HG03571 (cell line): ENCODE data around the gene MED25.

Experiments used
- ATAC-seq: cut with Tn5 transposase; IDR thresholded peaks from one replicate; pipeline ENCODE4 v1.9.1; 2021; ENCODE audit not compliant: unreplicated experiment

Gene MED25

GRCh38 chr19:49857061-49857837 is 39.2 kb downstream of the MED25 start:
- no peak for ATAC-seq

DNA sequence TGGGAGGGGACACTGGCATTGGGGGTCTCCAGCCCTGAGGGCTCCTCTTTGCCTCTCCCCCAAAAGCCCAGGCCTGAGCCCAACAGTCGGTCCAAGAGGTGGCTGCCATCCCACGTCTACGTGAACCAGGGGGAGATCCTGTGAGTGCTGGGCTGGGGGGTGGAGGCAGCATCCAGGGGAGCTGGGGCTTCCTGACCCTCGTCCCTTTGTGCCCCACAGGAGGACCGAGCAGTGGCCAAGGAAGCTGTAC is 39.7 kb downstream of the MED25 start:
- ATAC-seq = no peak

GRCh38 chr19:49858088-49858985 is 40.2 kb downstream of the MED25 start:
- ATAC-seq = no peak

DNA sequence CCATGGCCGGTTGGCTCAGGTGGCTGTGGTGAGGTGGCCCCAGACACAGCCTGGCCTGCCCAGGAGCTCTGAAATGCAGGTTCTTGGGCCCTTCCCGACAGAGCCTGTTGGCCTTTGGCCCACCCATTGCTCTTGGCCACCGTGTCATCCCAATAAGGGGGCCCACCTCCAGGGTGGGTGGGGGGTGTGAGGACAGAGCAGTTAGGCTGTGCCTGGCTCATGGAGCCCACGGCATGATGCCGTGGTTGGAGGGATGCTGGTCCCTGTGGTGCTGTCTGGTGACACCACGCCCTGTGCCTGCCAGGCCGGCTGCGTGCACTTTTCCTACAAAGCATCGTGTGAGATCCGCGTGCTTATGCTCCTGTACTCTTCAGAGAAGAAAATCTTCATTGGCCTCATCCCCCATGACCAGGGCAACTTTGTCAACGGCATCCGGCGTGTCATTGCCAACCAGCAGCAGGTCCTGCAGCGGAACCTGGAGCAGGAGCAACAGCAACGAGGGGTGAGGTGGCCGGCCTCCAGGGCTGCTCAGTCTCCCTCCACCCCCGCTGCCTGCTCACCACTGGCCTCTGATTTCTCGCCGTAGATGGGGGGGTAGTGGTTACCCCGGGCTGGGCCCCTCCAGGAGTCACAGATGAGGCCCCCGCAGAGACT is 41.7 kb downstream of the MED25 start:
- no peak for ATAC-seq

- no peak for ATAC-seq
Observed at GRCh38 chr19:49860336-49861102, 42.4 kb downstream of the MED25 start.

DNA sequence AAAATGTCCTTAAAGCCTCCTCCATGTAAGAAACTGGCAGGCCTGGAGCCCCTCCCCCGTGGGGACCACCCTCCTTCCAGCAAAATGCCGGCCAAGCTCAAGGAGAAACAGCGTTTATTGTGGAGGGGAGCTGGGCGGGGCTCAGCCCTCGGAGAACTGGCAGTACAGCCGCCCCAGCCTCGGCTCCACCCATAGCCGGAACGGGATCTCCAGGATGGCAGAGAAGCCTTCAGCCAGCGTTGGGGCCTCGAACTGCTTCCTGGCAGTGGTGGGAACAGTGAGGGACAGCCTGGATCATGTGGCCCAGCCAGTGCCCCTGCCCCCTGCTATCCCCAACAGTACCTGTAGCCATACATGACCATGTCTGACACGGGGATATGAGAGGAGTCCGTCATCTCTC is 43.0 kb downstream of the MED25 start:
- no peak for ATAC-seq

DNA sequence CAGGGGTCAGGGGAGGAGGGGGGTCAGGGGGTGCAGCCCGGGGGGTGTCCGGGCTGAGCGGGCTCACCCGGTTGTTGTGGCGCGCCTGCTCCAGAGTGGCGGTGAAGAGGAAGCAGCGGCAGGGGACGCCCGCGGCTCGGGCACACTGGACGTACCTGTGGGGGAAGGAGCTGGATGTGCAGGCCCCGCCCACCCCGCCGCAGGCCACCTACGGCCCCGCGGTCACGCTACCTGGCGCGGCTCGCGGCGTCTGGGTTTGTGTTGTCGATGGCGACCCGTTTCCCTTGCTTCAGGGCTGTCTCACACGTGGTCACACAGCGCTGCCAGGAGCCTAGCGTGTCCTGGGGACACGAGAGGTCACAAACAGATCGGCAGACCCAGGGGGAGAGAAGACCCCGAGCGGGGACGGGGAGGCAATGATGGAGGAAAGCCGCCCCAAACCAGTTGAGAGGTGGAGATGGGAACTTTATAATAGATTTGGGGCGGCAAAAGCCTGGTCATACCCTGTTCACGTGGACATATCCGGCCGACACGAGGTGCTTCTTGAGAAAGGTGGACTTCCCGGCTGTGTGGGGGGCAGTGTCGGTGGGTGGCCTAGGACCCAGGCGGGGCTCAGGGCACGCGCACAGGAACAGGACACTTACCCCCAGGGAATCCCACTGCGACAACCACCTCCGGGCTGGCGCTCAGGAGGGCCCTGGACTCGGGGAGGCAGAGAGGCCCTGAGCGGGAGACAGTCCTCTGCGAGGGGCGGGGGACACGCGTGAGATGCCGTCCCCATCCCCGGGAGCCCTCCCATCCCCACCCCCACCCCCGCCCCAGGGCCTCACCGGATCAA is 43.7 kb downstream of the MED25 start:
- ATAC-seq = no peak

GRCh38 chr19:49862391-49863253 is 44.5 kb downstream of the MED25 start:
- ATAC-seq = no peak

DNA sequence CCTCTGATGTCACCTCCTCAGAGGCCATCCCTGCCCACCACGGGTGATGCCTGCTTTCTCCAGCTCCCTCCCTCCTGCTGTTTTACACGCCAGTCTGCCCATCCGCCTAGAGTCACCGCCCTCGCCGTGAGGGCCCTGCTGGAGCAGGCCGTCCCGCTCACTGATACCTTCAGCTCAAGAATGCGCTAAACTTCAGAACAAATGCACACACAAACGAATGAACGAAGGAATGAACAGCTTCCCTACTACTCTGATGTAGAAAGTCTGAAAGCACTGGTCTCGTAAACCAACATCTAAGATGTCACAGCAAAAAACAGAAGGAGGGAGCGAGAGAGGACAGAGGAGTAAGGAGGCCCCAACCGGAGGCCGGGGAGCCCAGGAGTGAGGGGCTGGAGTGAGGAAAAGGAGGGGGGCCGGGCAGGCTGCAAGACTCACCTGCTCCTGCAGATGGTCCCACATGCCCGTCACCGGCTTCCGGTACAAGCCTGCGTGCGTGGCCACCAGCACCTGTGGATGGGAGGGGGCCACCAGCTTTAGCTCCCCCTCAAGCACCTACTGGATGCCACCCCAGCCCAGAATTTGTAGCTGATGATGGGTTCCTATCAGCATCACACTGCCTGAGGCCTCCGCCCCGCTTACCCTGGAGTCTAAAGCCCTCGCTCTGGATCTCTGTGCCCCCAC is 45.3 kb downstream of the MED25 start:
- ATAC-seq = no peak

- ATAC-seq = no peak
Observed at GRCh38 chr19:49863935-49864320, 45.8 kb downstream of the MED25 start.

- no peak for ATAC-seq
Observed at GRCh38 chr19:49864890-49865289, 46.8 kb downstream of the MED25 start.

DNA sequence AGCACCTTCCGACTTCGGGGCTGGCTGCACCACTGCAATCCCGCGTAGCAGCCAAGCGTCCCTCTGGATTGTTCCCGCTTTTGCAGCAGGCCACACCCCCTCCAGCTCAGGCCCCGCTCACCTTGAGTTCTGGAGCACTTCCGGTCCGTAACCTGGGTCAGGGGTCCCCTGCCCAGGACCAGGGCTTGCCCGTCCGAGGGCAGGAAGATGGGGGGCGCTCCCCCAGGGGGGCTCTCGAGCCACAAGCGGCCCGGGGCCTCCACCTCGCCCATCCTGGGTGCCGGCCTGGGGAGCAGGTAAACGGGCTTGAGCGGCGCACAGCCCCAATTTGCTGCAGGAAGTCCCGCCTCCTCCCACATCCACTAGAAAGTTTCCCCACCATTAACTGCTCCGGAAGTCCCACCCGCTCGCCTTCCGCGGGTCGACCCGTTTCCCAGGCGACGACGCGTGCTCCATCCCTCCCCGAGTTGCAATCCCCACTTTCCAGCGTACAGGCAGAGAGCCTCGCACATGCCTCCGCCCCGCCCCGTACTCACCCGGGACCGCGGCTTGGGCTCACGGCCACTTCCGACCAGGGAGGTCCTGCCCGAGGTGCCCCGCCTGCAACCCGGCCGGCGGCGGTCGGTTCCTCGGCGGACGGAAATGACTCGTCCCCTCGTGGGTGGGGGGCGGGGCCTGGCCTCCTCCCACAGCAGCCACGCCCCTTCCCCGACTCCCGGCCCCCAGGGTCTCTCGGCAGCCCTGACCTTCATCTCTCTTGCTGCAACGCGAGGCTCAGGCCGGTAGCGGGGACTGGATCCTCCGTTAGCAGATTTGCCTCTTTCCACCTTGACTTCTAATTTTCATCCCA is 49.1 kb downstream of the MED25 start, which contains the start of gene PNKP:
Gene PNKP (minus strand): TSS at position 644 of the 850 bp plus-strand sequence. CDS start 372 bp downstream, at position 272.
- ATAC-seq = peak; percentile 40

DNA sequence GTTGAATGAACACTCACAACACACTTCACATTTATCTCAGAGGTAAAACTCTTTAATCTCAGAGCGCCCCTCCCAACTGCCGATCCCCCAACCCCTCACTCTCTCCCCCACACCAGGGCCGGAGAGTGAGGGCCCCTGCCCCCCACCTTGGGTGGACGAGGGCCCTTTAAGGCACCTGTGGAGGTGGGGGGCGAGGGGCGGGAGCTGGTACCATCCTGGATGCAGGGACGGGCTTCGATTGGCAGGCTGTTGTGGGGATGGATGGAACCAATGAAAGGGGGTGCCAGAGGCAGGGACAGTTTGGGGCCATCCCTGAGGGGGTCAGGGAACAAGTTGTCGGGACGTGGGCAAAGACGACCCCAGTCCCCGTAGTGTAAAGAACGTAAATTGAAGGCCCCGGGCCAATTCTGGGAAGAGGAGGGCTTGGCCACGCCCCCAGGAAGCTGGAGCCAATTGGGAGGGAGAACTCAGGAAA is 51.0 kb downstream of the MED25 start:
- no peak for ATAC-seq

GRCh38 chr19:49869484-49870308 is 51.6 kb downstream of the MED25 start:
- peak; percentile 46 for ATAC-seq

GRCh38 chr19:49870309-49870901 is 52.3 kb downstream of the MED25 start:
- no peak for ATAC-seq

DNA sequence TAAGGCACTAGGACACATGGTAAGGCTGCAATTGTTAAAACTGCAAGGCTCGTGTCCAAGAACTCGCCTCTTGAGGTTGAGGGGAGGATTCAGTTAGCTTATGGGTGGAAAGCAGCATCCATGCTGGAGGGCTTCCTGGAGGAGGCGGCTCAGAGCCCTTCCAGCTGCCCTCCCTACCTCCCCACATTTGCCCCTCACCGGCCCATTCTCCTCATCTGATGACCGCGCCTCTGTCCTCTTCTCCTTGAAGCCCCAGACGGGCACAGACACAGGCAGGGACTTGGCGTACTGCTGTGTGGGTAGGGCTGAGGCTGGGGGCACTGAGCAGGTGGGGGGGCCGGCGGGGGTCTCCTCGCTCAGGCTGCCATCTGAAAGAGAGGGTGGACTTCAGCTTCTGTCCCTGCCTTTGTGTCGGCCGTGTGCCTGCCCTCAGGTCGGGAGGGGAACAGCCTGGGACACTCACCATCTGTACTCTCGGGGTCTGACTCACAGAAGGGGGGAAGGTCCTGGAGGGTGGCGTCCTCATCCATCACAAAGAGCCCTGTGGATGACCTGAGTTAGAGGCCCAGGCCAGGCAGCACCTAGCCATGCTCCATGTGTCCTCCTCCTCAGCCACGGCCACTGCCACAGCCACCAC is 53.4 kb downstream of the MED25 start:
- ATAC-seq = no peak
